NCI-H345 (cell line): Measurements from ENCODE around the gene SORL1-AS1.

Experiments used
- DNase-seq: peaks from one replicate; lab custom pipeline; 2025; lab: John Stamatoyannopoulos, UW

The SORL1-AS1 gene

GRCh38 chr11:121474680-121475079, 21.9 kb upstream of the SORL1-AS1 start:
- no peak for DNase-seq

GRCh38 chr11:121473064-121473777, 20.5 kb upstream of the SORL1-AS1 start:
- DNase-seq, result no peak

GRCh38 chr11:121472312-121472711, 19.5 kb upstream of the SORL1-AS1 start:
- no peak for DNase-seq

GRCh38 chr11:121471167-121471566, 18.4 kb upstream of the SORL1-AS1 start:
- DNase-seq, result no peak

- DNase-seq, result no peak
These were observed 17.1 kb upstream of the SORL1-AS1 start for GRCh38 chr11:121469910-121470309.

GRCh38 chr11:121467965-121468364, 15.2 kb upstream of the SORL1-AS1 start:
- DNase-seq, result no peak

GRCh38 chr11:121467471-121467870, 14.7 kb upstream of the SORL1-AS1 start:
- no peak for DNase-seq

GRCh38 chr11:121466063-121466794, 13.5 kb upstream of the SORL1-AS1 start:
- peak; percentile 82 for DNase-seq

GRCh38 chr11:121465709-121466062, 12.9 kb upstream of the SORL1-AS1 start:
- DNase-seq, result no peak

- DNase-seq, result no peak
These were observed 11.7 kb upstream of the SORL1-AS1 start for GRCh38 chr11:121464352-121464946.

- DNase-seq, result no peak
These were observed 11.0 kb upstream of the SORL1-AS1 start for GRCh38 chr11:121463689-121464335.

GRCh38 chr11:121461843-121462242, 9.1 kb upstream of the SORL1-AS1 start:
- DNase-seq, result no peak

GRCh38 chr11:121460941-121461514, 8.3 kb upstream of the SORL1-AS1 start:
- no peak for DNase-seq

GRCh38 chr11:121459413-121460017, 6.7 kb upstream of the SORL1-AS1 start:
- DNase-seq, result no peak

GRCh38 chr11:121458551-121458950, 5.8 kb upstream of the SORL1-AS1 start:
- DNase-seq, result no peak

- DNase-seq, result no peak
These were observed 4.2 kb upstream of the SORL1-AS1 start for GRCh38 chr11:121456816-121457431.

GRCh38 chr11:121456151-121456550, 3.4 kb upstream of the SORL1-AS1 start:
- DNase-seq, result no peak

GRCh38 chr11:121455115-121455514, 2.3 kb upstream of the SORL1-AS1 start:
- no peak for DNase-seq

- no peak for DNase-seq
These were observed 977 bp upstream of the SORL1-AS1 start for GRCh38 chr11:121453589-121454299.

- DNase-seq, result peak; percentile 71
These were observed 670 bp downstream of the SORL1-AS1 start, which contains the start of gene SORL1 for GRCh38 chr11:121451986-121452608. Gene SORL1 (plus strand): TSS chr11:121452314. CDS start chr11:121452332, 18 bp downstream.
